Lung (tissue), 12 donors: Measurements from ENCODE around the gene PHRF1. TPM values are rescaled to one million over a fixed set of nuclear protein-coding genes. Genes with fewer than 3 reads are reported as not detected.

Source experiments
- ATAC-seq: fragments of 200-7000 bp; cut with Tn5 transposase; one replicate; pipeline ENCODE4 v1.9.1; 2020; ENCODE audit warnings: moderate number of reproducible peaks; ENCODE audit not compliant: insufficient read depth, low FRiP score
- DNase-seq, 3 donors: peaks; one replicate each; pipeline ENCODE4 v3.0.0-alpha.2; 2013 to 2017
- H3K27ac ChIP-seq, 2 donors: one replicate each; pipeline ENCODE4 v1.5.1; 2013; ENCODE audit warnings: mild to moderate bottlenecking in 2 of 2, moderate library complexity in 2 of 2, control low read depth in 1 of 2, inconsistent platforms in 1 of 2, low read depth in 1 of 2, low read length in 1 of 2
- H3K27me3 ChIP-seq, 3 donors: one replicate each; pipeline ENCODE4 v1.5.1; 2013; ENCODE audit warnings: low read length in 2 of 3; ENCODE audit not compliant: control insufficient read depth in 3 of 3, insufficient read depth in 3 of 3
- H3K36me3 ChIP-seq, 4 donors: one replicate each; pipeline ENCODE4 v1.5.1; 2013; ENCODE audit warnings: low read length in 4 of 4, mild to moderate bottlenecking in 1 of 4, moderate library complexity in 1 of 4; ENCODE audit not compliant: control insufficient read depth in 4 of 4, insufficient read depth in 4 of 4
- H3K4me1 ChIP-seq, 5 donors: one replicate each; pipeline ENCODE4 v1.5.1; 2013; ENCODE audit warnings: low read length in 5 of 5, mild to moderate bottlenecking in 2 of 5, moderate library complexity in 1 of 5; ENCODE audit not compliant: control insufficient read depth in 5 of 5, insufficient read depth in 5 of 5
- H3K4me3 ChIP-seq: one replicate; pipeline ENCODE4 v1.5.1; 2013; ENCODE audit warnings: mild to moderate bottlenecking, control low read depth, moderate library complexity
- H3K9ac ChIP-seq, 2 donors: one replicate each; pipeline ENCODE4 v1.5.1; 2013; ENCODE audit warnings: low read length in 2 of 2, control low read depth in 1 of 2; ENCODE audit not compliant: insufficient read depth in 1 of 2
- H3K9me3 ChIP-seq, 4 donors: one replicate each; pipeline ENCODE4 v1.5.1; 2013; ENCODE audit warnings: low read length in 3 of 4, mild to moderate bottlenecking in 1 of 4, moderate library complexity in 1 of 4; ENCODE audit not compliant: control insufficient read depth in 4 of 4, insufficient read depth in 3 of 4
- WGBS, 2 donors: extraction: QIAGEN DNeasy Blood & Tissue Kit; methylation state at CpG; one replicate each; pipeline ENCODE4 v1.1.7; 2013; 5-methylcytosine and 5-hydroxymethylcytosine counted together
- polyA plus RNA-seq, 2 donors: library from polyadenylated mRNA; stranded (reverse); fragments of 200-250 nt; gene quantifications; one replicate each; pipeline ENCODE4 v1.2.1, GENCODE V29; 2013
- total RNA-seq, 2 donors: library from RNA; depleted of rRNA in 1 of 2; stranded (reverse); fragments of >200 nt in 1 of 2; gene quantifications; one replicate each; pipeline ENCODE4 v1.2.1, GENCODE V29; 2014 to 2021
- TF ChIP-seq, protein P1 (sequence below): IDR thresholded peaks from 2 replicates; pipeline ENCODE4 v1.5.1; 2012; ENCODE audit warnings: mild to moderate bottlenecking; ENCODE audit errors: control extremely low read depth, extremely low read depth
- donor health status: control.
- donor health status: control.
- donor health status: Bipolar disorder and iron deficiency.
- donor health status: healthy.
- donor health status: DM: yes; HTN: yes; CAD: no.

PHRF1 gene
- total and polyA plus RNA-seq, 4 donors = 16.3 to 39.3 (median 23.5) TPM

DNA sequence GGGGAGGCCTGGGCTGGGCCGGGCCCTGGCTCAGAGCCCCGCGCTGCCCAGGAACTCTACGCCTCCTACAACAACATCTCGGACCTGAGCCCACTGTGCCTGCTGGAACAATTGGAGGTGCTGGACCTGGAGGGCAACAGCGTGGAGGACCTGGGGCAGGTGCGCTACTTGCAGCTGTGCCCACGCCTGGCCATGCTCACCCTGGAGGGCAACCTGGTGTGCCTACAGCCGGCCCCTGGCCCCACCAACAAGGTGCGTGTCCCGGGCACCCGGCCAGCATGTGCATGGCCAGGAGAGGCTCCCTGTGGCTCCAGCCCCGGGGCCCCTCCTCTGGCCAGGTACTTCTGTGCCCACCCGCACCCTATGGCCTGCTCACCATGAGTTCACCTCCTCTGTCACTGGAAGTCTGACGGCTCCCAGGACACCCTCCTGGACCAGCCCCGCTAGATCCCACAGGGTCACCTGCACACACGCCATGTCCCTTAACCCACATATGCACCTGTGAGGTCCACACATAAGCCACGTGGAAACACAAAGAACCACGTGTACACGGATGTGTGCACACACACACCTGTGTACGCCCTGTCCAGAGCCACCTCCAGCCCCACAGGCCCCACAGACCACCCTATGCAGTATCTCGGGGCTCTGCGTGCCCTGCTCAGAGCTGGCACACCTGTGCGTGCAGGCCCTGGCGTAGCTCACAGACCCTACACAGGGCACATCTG is 26.1 kb upstream of the PHRF1 start:
- no peaks in the 10 kb centered on the region for H3K36me3 ChIP-seq
- no peak for DNase-seq
- TF ChIP-seq, protein P1, sequence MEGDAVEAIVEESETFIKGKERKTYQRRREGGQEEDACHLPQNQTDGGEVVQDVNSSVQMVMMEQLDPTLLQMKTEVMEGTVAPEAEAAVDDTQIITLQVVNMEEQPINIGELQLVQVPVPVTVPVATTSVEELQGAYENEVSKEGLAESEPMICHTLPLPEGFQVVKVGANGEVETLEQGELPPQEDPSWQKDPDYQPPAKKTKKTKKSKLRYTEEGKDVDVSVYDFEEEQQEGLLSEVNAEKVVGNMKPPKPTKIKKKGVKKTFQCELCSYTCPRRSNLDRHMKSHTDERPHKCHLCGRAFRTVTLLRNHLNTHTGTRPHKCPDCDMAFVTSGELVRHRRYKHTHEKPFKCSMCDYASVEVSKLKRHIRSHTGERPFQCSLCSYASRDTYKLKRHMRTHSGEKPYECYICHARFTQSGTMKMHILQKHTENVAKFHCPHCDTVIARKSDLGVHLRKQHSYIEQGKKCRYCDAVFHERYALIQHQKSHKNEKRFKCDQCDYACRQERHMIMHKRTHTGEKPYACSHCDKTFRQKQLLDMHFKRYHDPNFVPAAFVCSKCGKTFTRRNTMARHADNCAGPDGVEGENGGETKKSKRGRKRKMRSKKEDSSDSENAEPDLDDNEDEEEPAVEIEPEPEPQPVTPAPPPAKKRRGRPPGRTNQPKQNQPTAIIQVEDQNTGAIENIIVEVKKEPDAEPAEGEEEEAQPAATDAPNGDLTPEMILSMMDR = no peak

DNA sequence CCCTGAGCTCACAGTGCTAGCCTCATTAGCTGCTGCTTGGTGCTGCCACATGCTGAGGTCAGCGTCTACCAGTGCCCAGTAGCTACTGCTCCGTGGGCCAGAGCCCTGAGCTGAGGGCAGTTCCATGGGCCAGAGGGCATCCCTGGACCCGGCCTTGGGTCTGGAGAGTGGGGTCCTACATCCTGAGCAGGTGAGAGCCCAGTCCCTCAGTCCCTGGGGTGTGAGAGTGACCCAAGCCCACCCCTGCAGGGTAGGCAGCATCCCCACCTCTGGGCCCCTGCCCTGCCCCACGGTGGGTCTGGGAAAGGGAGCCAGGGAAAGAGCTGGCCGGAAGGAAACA is 25.6 kb upstream of the PHRF1 start:
- ATAC-seq (no peak), DNase-seq (no peak)
- Histone ChIP-seq H3K9ac (no peak overlapping the region), H3K4me3 (no peak overlapping the region), H3K4me1 (peaks cover 0 to 6% (median 0%) of the 10 kb centered on the region in 5 donors), H3K9me3 (no peaks in the 10 kb centered on the region), H3K36me3 (no peaks in the 10 kb centered on the region), H3K27ac (no peak overlapping the region), H3K27me3 (peaks cover 0 to 8% (median 0%) of the 10 kb centered on the region in 3 donors)
- TF ChIP-seq, protein P1 = no peak
- 92 to 96% methylated on average over 4 to 5 of the region's 5 CpGs for WGBS, 2 donors

More for the DNA sequence above, 26.1 kb upstream of the PHRF1 start:
- 96 to 97% methylated on average over 21 to 25 of the region's 25 CpGs for WGBS, 2 donors
- H3K27me3 ChIP-seq = peaks cover 0 to 8% (median 0%) of the 10 kb centered on the region in 3 donors
- no peak for ATAC-seq
- peaks cover 0 to 6% (median 0%) of the 10 kb centered on the region in 5 donors for H3K4me1 ChIP-seq
- no peak overlapping the region for H3K4me3 ChIP-seq
- H3K27ac ChIP-seq = no peak overlapping the region
- no peaks in the 10 kb centered on the region for H3K9me3 ChIP-seq
- no peak overlapping the region for H3K9ac ChIP-seq

DNA sequence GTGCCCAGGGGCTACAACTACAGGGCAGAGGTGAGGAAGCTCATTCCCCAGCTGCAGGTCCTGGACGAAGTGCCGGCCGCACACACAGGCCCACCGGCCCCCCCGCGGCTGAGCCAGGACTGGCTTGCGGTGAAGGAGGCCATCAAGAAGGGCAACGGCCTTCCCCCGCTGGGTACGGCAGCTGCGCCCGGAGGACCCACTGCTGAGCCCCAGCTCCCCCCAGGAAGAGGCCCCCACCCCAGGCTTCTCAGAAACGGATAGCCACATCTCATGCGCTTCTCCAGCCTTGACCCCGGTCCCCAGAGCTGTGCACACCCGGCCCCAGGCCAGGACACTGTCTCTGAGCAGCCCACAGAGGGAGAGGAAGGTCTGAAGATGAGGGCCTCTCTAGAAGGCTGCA is 25.1 kb upstream of the PHRF1 start:
- DNase-seq (no peak), ATAC-seq (no peak)
- TF ChIP-seq, protein P1 = no peak
- 82 to 88% methylated on average over 16 of the region's 16 CpGs for WGBS, 2 donors
- no peaks in the 10 kb centered on the region for H3K9me3 ChIP-seq
- no peak overlapping the region for H3K9ac ChIP-seq
- no peak overlapping the region for H3K4me3 ChIP-seq
- H3K27me3 ChIP-seq = peaks cover 0 to 8% (median 0%) of the 10 kb centered on the region in 3 donors
- H3K27ac ChIP-seq = no peak overlapping the region
- H3K36me3 ChIP-seq = no peaks in the 10 kb centered on the region
- H3K4me1 ChIP-seq = peaks cover 0 to 6% (median 0%) of the 10 kb centered on the region in 5 donors
